GM18867 (cell line): ENCODE results near the gene C3orf20.

Experiments
- ATAC-seq: cut with Tn5 transposase; IDR thresholded peaks from one replicate; pipeline ENCODE4 v1.9.1; 2021; ENCODE audit warnings: mild to moderate bottlenecking, moderate library complexity; ENCODE audit not compliant: unreplicated experiment

The C3orf20 gene

GRCh38 chr3:14674841-14675240 lies at the start of gene C3orf20:
Gene C3orf20 (plus strand): TSS chr3:14675141. CDS start chr3:14682714, 7,573 bp downstream.
- no peak for ATAC-seq

- no peak for ATAC-seq
These were observed 49.5 kb upstream of the C3orf20 start for GRCh38 chr3:14625443-14625842.

- no peak for ATAC-seq
These were observed 47.1 kb upstream of the C3orf20 start for GRCh38 chr3:14627815-14628214.

- ATAC-seq: no peak
These were observed 46.5 kb upstream of the C3orf20 start for GRCh38 chr3:14628406-14628805.

GRCh38 chr3:14630404-14631100 lies 44.4 kb upstream of the C3orf20 start:
- no peak for ATAC-seq

- ATAC-seq: no peak
These were observed 43.8 kb upstream of the C3orf20 start for GRCh38 chr3:14631101-14631497.

GRCh38 chr3:14631687-14632441 lies 43.1 kb upstream of the C3orf20 start:
- no peak for ATAC-seq

- ATAC-seq: no peak
These were observed 42.5 kb upstream of the C3orf20 start for GRCh38 chr3:14632442-14632930.

- ATAC-seq: no peak
These were observed 41.5 kb upstream of the C3orf20 start for GRCh38 chr3:14633417-14633816.

- no peak for ATAC-seq
These were observed 41.0 kb upstream of the C3orf20 start for GRCh38 chr3:14633819-14634424.

GRCh38 chr3:14634763-14635400 lies 40.1 kb upstream of the C3orf20 start:
- no peak for ATAC-seq

GRCh38 chr3:14636496-14637087 lies 38.3 kb upstream of the C3orf20 start:
- ATAC-seq: no peak

- no peak for ATAC-seq
These were observed 34.8 kb upstream of the C3orf20 start for GRCh38 chr3:14640157-14640562.

- ATAC-seq: no peak
These were observed 34.2 kb upstream of the C3orf20 start for GRCh38 chr3:14640734-14641133.

- no peak for ATAC-seq
These were observed 33.6 kb upstream of the C3orf20 start for GRCh38 chr3:14641346-14641745.

- no peak for ATAC-seq
These were observed 29.5 kb upstream of the C3orf20 start for GRCh38 chr3:14645453-14645852.

- ATAC-seq: no peak
These were observed 28.8 kb upstream of the C3orf20 start for GRCh38 chr3:14646131-14646573.

GRCh38 chr3:14646589-14647413 lies 28.1 kb upstream of the C3orf20 start:
- no peak for ATAC-seq

- ATAC-seq: no peak
These were observed 26.7 kb upstream of the C3orf20 start for GRCh38 chr3:14647976-14648955.
